Neural cell (in vitro differentiated cells): ENCODE data around the gene MVB12A. TPM values are rescaled to one million over a fixed set of nuclear protein-coding genes. Genes with fewer than 3 reads are reported as not detected.

Experiments
- H2AFZ ChIP-seq: fragments of 200-600, 300-800 bp; sonication (generic), shearing (Covaris generic); 2 replicates; pipeline ENCODE4 v1.6.0; 2014; ENCODE audit warnings: low read depth, mild to moderate bottlenecking, antibody characterized with exemption, low read length, moderate library complexity
- H3F3A ChIP-seq: fragments of 200-600 bp; shearing (Covaris generic); 2 replicates; pipeline ENCODE4 v1.6.1; 2016; ENCODE audit warnings: mild to moderate bottlenecking, moderate library complexity, mixed read lengths, antibody characterized with exemption, low read length; ENCODE audit not compliant: insufficient read depth, poor library complexity, severe bottlenecking
- H3K27ac ChIP-seq: fragments of 200-600, 300-800 bp; sonication (generic), shearing (Covaris generic); 2 replicates; pipeline ENCODE4 v1.5.1; 2014; ENCODE audit warnings: mild to moderate bottlenecking, low read length, moderate library complexity
- H3K27me3 ChIP-seq: fragments of 300-800, 200-600 bp; sonication (generic), shearing (Covaris generic); 2 replicates; pipeline ENCODE4 v1.6.0; 2014; ENCODE audit warnings: mild to moderate bottlenecking, low read depth, low read length, moderate library complexity; ENCODE audit not compliant: insufficient read depth
- H3K36me3 ChIP-seq: fragments of 300-800, 200-600 bp; sonication (generic), shearing (Covaris generic); 2 replicates; pipeline ENCODE4 v1.5.1; 2014; ENCODE audit warnings: mild to moderate bottlenecking, antibody characterized with exemption, low read length, moderate library complexity; ENCODE audit not compliant: insufficient read depth
- H3K4me2 ChIP-seq: fragments of 300-800, 200-600 bp; sonication (generic), shearing (Covaris generic); 2 replicates; pipeline ENCODE4 v1.6.0; 2014; ENCODE audit warnings: mild to moderate bottlenecking, low read length
- H3K4me3 ChIP-seq: fragments of 300-800, 200-600 bp; sonication (generic), shearing (Covaris generic); 2 replicates; pipeline ENCODE4 v1.5.1; 2014; ENCODE audit warnings: mild to moderate bottlenecking, low read length, moderate library complexity
- H3K79me2 ChIP-seq: fragments of 200-600 bp; shearing (Covaris generic); replicated peaks from 2 replicates; pipeline ENCODE4 v1.6.0; 2014; ENCODE audit warnings: mild to moderate bottlenecking, low read length, moderate library complexity; ENCODE audit not compliant: insufficient read depth
- H3K9ac ChIP-seq: fragments of 300-800, 200-600 bp; sonication (generic), shearing (Covaris generic); 2 replicates; pipeline ENCODE4 v1.6.1; 2016; ENCODE audit warnings: mild to moderate bottlenecking, low read length, mixed read lengths
- H3K9me2 ChIP-seq: fragments of 200-600 bp; shearing (Covaris generic); 2 replicates; pipeline ENCODE4 v1.6.1; 2016; ENCODE audit warnings: mild to moderate bottlenecking, low read length, mixed read lengths; ENCODE audit not compliant: insufficient read depth
- H3K9me3 ChIP-seq: fragments of 200-600, 300-800 bp; sonication (generic), shearing (Covaris generic); 2 replicates; pipeline ENCODE4 v1.6.1; 2016; ENCODE audit warnings: mild to moderate bottlenecking, mixed run types, low read length, moderate library complexity, mixed read lengths
- H4K20me1 ChIP-seq: fragments of 200-600 bp; shearing (Covaris generic); 2 replicates; pipeline ENCODE4 v1.6.1; 2016; ENCODE audit warnings: mild to moderate bottlenecking, mixed run types; ENCODE audit not compliant: insufficient read depth
- EP300 ChIP-seq: fragments of 450-650 bp; conservative IDR thresholded peaks from 2 replicates; pipeline ENCODE4 v1.6.1; 2014; ENCODE audit warnings: antibody characterized with exemption, mild to moderate bottlenecking, moderate library complexity; ENCODE audit not compliant: poor library complexity, severe bottlenecking
- EZH2 ChIP-seq: fragments of 200-600, 300-800 bp; shearing (Covaris generic), sonication (generic); IDR thresholded peaks from 2 replicates; pipeline ENCODE4 v1.6.1; 2014; ENCODE audit warnings: antibody characterized with exemption, low read length, borderline replicate concordance, mild to moderate bottlenecking; ENCODE audit not compliant: insufficient read depth, poor library complexity, severe bottlenecking
- MXI1 ChIP-seq: fragments of 450-650 bp; conservative IDR thresholded peaks from 2 replicates; pipeline ENCODE4 v1.6.1; 2014; ENCODE audit warnings: antibody characterized with exemption, mild to moderate bottlenecking; ENCODE audit not compliant: poor library complexity, severe bottlenecking
- POLR2AphosphoS5 ChIP-seq: IDR thresholded peaks from 2 replicates; pipeline ENCODE4 v1.6.1; 2012
- RAD21 ChIP-seq: fragments of 450-650 bp; conservative IDR thresholded peaks from 2 replicates; pipeline ENCODE4 v1.6.1; 2014; ENCODE audit warnings: antibody characterized with exemption, mild to moderate bottlenecking, moderate library complexity
- SMC3 ChIP-seq: fragments of 450-650 bp; conservative IDR thresholded peaks from 2 replicates; pipeline ENCODE4 v1.6.1; 2014; ENCODE audit warnings: antibody characterized with exemption, mild to moderate bottlenecking, moderate library complexity; ENCODE audit not compliant: poor library complexity
- TAF1 ChIP-seq: IDR thresholded peaks from 2 replicates; pipeline ENCODE4 v1.6.1; 2012; ENCODE audit warnings: low read depth
- polyA plus RNA-seq: library from polyadenylated mRNA; depleted of rRNA; stranded (reverse); fragments of >200 nt; gene quantifications from 2 replicates; pipeline ENCODE4 v1.2.3, GENCODE V29; 2014
- TF ChIP-seq, protein P1 (sequence below): IDR thresholded peaks from 2 replicates; pipeline ENCODE4 v1.6.1; 2012; ENCODE audit warnings: borderline replicate concordance
- TF ChIP-seq, protein P2 (sequence below): fragments of 450-650 bp; IDR thresholded peaks from 2 replicates; pipeline ENCODE4 v1.5.1; 2014; ENCODE audit warnings: antibody characterized with exemption, mild to moderate bottlenecking, moderate library complexity; ENCODE audit not compliant: poor library complexity, severe bottlenecking

MVB12A gene
- polyA plus RNA-seq, 1 donor from 2014 or later, result 43.8 TPM

DNA sequence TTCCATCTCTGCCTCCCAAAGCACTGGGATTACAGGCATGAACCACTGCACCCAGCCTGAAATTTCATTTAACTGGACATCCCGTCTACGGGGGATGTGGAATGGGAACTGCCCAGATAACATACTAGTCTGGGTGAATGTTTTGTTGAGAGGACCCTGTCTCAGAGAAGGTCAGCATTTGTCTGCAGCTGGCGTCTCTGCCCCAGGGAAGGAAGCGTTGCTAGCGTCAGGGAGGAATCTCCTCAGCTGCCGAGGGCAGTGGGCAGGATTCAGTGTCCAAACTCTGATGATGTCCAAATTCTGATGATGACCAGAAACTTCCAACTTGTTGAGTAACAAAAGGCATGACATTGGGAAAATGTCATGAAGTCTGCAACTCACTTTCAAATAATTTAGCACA lies 37.8 kb downstream of the MVB12A start:
- no peak overlapping the region for H3K9ac ChIP-seq
- H3K4me3 ChIP-seq, result no peak overlapping the region
- no peaks in the 10 kb centered on the region for H3K36me3 ChIP-seq
- H2AFZ ChIP-seq, result no peak overlapping the region
- no peak overlapping the region for H3K4me2 ChIP-seq
- H4K20me1 ChIP-seq, result no peaks in the 10 kb centered on the region
- no peaks in the 10 kb centered on the region for H3K9me2 ChIP-seq
- TF ChIP-seq EZH2 (no peak), RAD21 (no peak), SMC3 (no peak), EP300 (no peak), POLR2AphosphoS5 (no peak), MXI1 (no peak)
- TF ChIP-seq, protein P1, sequence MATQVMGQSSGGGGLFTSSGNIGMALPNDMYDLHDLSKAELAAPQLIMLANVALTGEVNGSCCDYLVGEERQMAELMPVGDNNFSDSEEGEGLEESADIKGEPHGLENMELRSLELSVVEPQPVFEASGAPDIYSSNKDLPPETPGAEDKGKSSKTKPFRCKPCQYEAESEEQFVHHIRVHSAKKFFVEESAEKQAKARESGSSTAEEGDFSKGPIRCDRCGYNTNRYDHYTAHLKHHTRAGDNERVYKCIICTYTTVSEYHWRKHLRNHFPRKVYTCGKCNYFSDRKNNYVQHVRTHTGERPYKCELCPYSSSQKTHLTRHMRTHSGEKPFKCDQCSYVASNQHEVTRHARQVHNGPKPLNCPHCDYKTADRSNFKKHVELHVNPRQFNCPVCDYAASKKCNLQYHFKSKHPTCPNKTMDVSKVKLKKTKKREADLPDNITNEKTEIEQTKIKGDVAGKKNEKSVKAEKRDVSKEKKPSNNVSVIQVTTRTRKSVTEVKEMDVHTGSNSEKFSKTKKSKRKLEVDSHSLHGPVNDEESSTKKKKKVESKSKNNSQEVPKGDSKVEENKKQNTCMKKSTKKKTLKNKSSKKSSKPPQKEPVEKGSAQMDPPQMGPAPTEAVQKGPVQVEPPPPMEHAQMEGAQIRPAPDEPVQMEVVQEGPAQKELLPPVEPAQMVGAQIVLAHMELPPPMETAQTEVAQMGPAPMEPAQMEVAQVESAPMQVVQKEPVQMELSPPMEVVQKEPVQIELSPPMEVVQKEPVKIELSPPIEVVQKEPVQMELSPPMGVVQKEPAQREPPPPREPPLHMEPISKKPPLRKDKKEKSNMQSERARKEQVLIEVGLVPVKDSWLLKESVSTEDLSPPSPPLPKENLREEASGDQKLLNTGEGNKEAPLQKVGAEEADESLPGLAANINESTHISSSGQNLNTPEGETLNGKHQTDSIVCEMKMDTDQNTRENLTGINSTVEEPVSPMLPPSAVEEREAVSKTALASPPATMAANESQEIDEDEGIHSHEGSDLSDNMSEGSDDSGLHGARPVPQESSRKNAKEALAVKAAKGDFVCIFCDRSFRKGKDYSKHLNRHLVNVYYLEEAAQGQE, result no peak
- TF ChIP-seq, protein P2, sequence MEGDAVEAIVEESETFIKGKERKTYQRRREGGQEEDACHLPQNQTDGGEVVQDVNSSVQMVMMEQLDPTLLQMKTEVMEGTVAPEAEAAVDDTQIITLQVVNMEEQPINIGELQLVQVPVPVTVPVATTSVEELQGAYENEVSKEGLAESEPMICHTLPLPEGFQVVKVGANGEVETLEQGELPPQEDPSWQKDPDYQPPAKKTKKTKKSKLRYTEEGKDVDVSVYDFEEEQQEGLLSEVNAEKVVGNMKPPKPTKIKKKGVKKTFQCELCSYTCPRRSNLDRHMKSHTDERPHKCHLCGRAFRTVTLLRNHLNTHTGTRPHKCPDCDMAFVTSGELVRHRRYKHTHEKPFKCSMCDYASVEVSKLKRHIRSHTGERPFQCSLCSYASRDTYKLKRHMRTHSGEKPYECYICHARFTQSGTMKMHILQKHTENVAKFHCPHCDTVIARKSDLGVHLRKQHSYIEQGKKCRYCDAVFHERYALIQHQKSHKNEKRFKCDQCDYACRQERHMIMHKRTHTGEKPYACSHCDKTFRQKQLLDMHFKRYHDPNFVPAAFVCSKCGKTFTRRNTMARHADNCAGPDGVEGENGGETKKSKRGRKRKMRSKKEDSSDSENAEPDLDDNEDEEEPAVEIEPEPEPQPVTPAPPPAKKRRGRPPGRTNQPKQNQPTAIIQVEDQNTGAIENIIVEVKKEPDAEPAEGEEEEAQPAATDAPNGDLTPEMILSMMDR, result no peak
- H3K9me3 ChIP-seq, result no peaks in the 10 kb centered on the region
- no peak overlapping the region for H3K27ac ChIP-seq
- H3K27me3 ChIP-seq, result peaks cover 16% of the 10 kb centered on the region
- no peaks in the 10 kb centered on the region for H3K79me2 ChIP-seq
- no peaks in the 10 kb centered on the region for H3F3A ChIP-seq

DNA sequence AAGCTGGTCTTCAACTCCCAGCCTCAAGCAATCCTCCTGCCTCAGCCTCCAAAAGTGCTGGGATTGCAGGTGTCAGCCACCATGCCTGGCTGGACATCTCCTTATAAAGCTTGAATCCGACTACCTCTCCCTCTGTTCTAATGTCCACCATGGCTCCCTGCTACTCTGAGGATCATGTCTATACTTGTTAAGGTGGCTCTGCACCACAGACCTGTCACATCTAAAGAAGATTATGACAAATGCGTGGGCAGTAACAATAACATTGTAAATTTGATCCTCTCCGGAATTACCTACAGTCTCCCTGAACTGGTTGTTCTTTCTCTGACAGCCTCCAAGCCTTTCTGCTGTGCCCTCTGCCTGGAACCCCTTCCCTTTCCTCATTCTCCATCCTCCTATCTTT lies 39.1 kb downstream of the MVB12A start:
- no peak overlapping the region for H3K9ac ChIP-seq
- no peaks in the 10 kb centered on the region for H3K9me2 ChIP-seq
- no peaks in the 10 kb centered on the region for H4K20me1 ChIP-seq
- TF ChIP-seq SMC3, result no peak
- TF ChIP-seq POLR2AphosphoS5, result no peak
- TF ChIP-seq, protein P2, result no peak
- no peak for TF ChIP-seq TAF1
- no peak for TF ChIP-seq EP300
- TF ChIP-seq, protein P1, result no peak
- no peak for TF ChIP-seq MXI1
- no peak for TF ChIP-seq EZH2
- TF ChIP-seq RAD21, result no peak
- H3K4me3 ChIP-seq, result no peak overlapping the region
- no peaks in the 10 kb centered on the region for H3K79me2 ChIP-seq
- H3F3A ChIP-seq, result no peaks in the 10 kb centered on the region
- peaks cover 16% of the 10 kb centered on the region for H3K27me3 ChIP-seq
- H3K27ac ChIP-seq, result no peak overlapping the region
- H3K4me2 ChIP-seq, result no peak overlapping the region
- no peak overlapping the region for H2AFZ ChIP-seq
- no peaks in the 10 kb centered on the region for H3K36me3 ChIP-seq
- no peaks in the 10 kb centered on the region for H3K9me3 ChIP-seq
